ENCODE measurements around the gene CD1B. TPM values are rescaled to one million over a fixed set of nuclear protein-coding genes. Genes with fewer than 3 reads are reported as not detected.
"Not testable (repeated sequence)": the region's sequence is repeated elsewhere in the genome, so short reads cannot be mapped to it uniquely, and the experiment has no call there.

The CD1B gene
- total RNA-seq, 3 donors from 2014 or later (not counting 1 experiment from before 2014, with no cell fraction given) = not detected

DNA sequence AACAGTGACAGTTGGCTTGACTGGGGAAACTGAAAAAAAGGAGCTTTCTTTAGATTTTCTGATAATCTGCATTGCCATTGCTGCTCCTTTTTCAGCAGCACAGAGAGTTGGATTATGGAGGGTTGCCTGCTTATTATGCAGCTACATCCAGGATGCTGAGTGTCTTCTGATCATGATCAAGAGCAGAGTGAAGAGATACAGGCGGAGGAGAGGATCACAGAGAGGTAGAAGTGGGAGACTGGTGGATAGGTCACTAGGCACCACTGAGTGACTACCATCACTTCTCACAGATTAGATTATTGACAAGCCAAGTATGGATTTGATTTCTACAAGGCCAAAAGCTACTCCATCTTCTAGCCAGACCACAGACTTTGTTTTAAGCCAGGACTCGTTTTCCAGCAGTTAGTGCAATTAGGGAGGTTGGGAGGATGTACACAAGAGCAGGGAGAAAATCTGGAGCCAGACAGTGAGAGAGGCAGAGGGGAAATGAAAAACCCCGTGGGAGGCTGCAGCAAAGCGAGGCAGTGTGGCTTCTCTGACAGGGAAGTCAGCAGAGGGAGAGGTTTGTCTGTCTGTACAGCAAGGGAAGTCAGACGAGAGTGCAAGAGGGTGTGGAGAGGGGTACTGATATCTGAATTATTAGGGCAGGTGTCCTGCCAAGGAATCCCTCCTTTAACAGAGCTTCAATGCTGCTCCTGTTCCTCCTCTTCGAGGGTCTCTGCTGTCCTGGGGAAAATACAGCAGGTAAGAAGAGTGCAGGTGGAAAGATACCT, 22.2 kb upstream of the CD1B start, which contains the start of gene CD1E:
CD1E (plus strand) TSS at position 592 of the 773 bp plus-strand sequence; CDS start at position 687, 95 bp downstream.
- Histone ChIP-seq H3K4me1 (ENCODE audit: control insufficient read depth, insufficient read depth, low read length) (no peaks in the 10 kb centered on the region), H3K9me3 (ENCODE audit: control insufficient read depth, insufficient read depth, low read length) (no peaks in the 10 kb centered on the region), H3K36me3 (ENCODE audit: control insufficient read depth, insufficient read depth, low read length) (no peaks in the 10 kb centered on the region), H3K27ac (ENCODE audit: low read length) (no peak within 1 kb of the TSS), H3K27me3 (ENCODE audit: control insufficient read depth, insufficient read depth, low read length) (peaks cover 2% of the 10 kb centered on the region), H3K4me3 (ENCODE audit: low read length) (no peak within 1 kb of the TSS)
- intact Hi-C loops (cut with micrococcal nuclease) = no loop called here
- no peak for DNase-seq
- Mint-ChIP-seq H3K27ac (no peak within 1 kb of the TSS), H3K4me1 (no peaks in the 10 kb centered on the region), H3K4me3 (no peak within 1 kb of the TSS), H3K27me3 (ENCODE audit: low read depth in 2 of 2) (peaks cover 30 to 50% of the 10 kb centered on the region in 2 donors), H3K9me3 (no peaks in the 10 kb centered on the region), H3K36me3 (no peaks in the 10 kb centered on the region)
- TF ChIP-seq, protein P1, sequence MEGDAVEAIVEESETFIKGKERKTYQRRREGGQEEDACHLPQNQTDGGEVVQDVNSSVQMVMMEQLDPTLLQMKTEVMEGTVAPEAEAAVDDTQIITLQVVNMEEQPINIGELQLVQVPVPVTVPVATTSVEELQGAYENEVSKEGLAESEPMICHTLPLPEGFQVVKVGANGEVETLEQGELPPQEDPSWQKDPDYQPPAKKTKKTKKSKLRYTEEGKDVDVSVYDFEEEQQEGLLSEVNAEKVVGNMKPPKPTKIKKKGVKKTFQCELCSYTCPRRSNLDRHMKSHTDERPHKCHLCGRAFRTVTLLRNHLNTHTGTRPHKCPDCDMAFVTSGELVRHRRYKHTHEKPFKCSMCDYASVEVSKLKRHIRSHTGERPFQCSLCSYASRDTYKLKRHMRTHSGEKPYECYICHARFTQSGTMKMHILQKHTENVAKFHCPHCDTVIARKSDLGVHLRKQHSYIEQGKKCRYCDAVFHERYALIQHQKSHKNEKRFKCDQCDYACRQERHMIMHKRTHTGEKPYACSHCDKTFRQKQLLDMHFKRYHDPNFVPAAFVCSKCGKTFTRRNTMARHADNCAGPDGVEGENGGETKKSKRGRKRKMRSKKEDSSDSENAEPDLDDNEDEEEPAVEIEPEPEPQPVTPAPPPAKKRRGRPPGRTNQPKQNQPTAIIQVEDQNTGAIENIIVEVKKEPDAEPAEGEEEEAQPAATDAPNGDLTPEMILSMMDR (IDR thresholded peaks at IDR 0.05) = no peak
- 33% methylated on average over 6 of the region's 6 CpGs for WGBS (ENCODE audit: insufficient coverage)
- ATAC-seq = no peak

DNA sequence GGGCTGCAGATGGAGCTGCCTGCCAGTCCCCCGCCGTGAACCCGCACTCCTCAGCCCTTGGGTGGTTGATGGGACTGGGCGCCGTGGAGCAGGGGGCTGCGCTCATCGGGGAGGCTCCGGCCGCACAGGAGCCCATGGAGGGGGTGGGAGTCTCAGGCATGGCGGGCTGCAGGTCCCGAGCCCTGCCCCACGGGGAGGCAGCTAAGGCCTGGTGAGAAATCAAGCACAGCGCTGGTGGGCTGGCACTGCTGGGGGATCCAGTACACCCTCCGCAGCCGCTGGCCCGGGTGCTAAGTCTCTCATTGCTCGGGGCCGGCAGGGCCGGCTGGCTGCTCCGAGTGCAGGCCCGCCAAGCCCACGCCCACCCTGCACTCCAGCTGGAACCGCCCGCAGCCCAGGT, 17.6 kb upstream of the CD1B start:
- H3K36me3 ChIP-seq (ENCODE audit: control insufficient read depth, insufficient read depth, low read length); H3K4me3 Mint-ChIP-seq; H3K27ac ChIP-seq (ENCODE audit: low read length); H3K4me1 Mint-ChIP-seq; H3K9me3 ChIP-seq (ENCODE audit: control insufficient read depth, insufficient read depth, low read length); ATAC-seq; DNase-seq; intact Hi-C loops (cut with micrococcal nuclease); H3K27me3 ChIP-seq (ENCODE audit: control insufficient read depth, insufficient read depth, low read length); H3K36me3 Mint-ChIP-seq; H3K4me1 ChIP-seq (ENCODE audit: control insufficient read depth, insufficient read depth, low read length); H3K4me3 ChIP-seq (ENCODE audit: low read length); H3K9me3 Mint-ChIP-seq; H3K27ac Mint-ChIP-seq: not testable (repeated sequence)
- H3K27me3 Mint-ChIP-seq (ENCODE audit: low read depth in 2 of 2) = peaks cover 20 to 39% of the 10 kb centered on the region in 2 donors
- 97% methylated on average over 24 of the region's 24 CpGs for WGBS (ENCODE audit: insufficient coverage)

DNA sequence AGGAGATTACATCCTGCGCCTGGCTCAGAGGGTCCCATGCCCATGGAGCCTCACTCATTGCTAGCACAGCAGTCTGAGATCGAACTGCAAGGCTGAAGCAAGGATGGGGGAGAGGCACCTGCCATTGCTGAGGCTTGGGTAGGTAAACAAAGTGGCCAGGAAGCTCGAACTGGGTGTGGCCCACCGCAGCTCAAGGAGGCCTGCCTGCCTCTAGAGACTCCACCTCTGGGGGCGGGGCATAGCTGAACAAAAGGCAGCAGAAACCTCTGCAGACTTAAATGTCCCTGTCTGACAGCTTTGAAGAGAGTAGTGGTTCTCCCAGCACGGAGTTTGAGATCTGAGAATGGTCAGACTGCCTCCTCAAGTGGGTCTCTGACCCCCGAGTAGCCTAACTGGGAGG, 5.1 kb upstream of the CD1B start:
- WGBS (ENCODE audit: insufficient coverage) = 77% methylated on average over 7 of the region's 7 CpGs
- H3K4me1 ChIP-seq (ENCODE audit: control insufficient read depth, insufficient read depth, low read length); H3K9me3 ChIP-seq (ENCODE audit: control insufficient read depth, insufficient read depth, low read length); H3K27ac ChIP-seq (ENCODE audit: low read length); ATAC-seq; H3K36me3 Mint-ChIP-seq; H3K27me3 Mint-ChIP-seq (ENCODE audit: low read depth in 2 of 2); H3K36me3 ChIP-seq (ENCODE audit: control insufficient read depth, insufficient read depth, low read length); H3K27ac Mint-ChIP-seq; H3K4me3 Mint-ChIP-seq; intact Hi-C loops (cut with micrococcal nuclease); DNase-seq; H3K4me3 ChIP-seq (ENCODE audit: low read length); H3K27me3 ChIP-seq (ENCODE audit: control insufficient read depth, insufficient read depth, low read length); H3K9me3 Mint-ChIP-seq: not testable (repeated sequence)
- peaks cover 13 to 15% of the 10 kb centered on the region in 2 donors for H3K4me1 Mint-ChIP-seq

DNA sequence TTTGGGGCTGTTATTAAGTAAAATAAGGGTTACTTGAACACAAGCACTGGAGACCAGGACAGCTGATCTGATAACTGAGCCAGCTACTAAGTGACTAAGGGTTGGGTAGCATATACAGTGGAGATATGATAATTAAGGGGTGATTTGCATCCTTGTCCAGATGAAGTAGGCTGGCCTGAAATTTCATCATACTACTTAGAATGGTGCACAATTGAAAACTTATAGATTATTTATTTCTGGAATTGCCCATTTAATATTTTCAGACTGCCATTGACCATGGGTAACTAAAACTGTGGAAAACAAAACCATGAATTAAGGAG, 3.8 kb upstream of the CD1B start:
- Mint-ChIP-seq H3K4me1 (peaks cover 13 to 15% of the 10 kb centered on the region in 2 donors), H3K9me3 (no peaks in the 10 kb centered on the region), H3K36me3 (no peaks in the 10 kb centered on the region), H3K4me3 (no peak overlapping the region), H3K27ac (no peak overlapping the region), H3K27me3 (ENCODE audit: low read depth in 2 of 2) (peaks cover 5 to 8% of the 10 kb centered on the region in 2 donors)
- DNase-seq = no peak
- H3K27ac ChIP-seq (ENCODE audit: low read length) = no peak overlapping the region
- H3K4me3 ChIP-seq (ENCODE audit: low read length) = no peak overlapping the region
- intact Hi-C loops (cut with micrococcal nuclease) = no loop called here
- H3K4me1 ChIP-seq (ENCODE audit: control insufficient read depth, insufficient read depth, low read length) = no peaks in the 10 kb centered on the region
- no peak for ATAC-seq
- TF ChIP-seq, protein P1 (IDR thresholded peaks at IDR 0.05) = no peak
- no peaks in the 10 kb centered on the region for H3K36me3 ChIP-seq (ENCODE audit: control insufficient read depth, insufficient read depth, low read length)
- no peaks in the 10 kb centered on the region for H3K9me3 ChIP-seq (ENCODE audit: control insufficient read depth, insufficient read depth, low read length)
- no peaks in the 10 kb centered on the region for H3K27me3 ChIP-seq (ENCODE audit: control insufficient read depth, insufficient read depth, low read length)

All from natural killer cell (primary cell).